G401 (cell line): ENCODE measurements around the gene GYPE. TPM values are rescaled to one million over a fixed set of nuclear protein-coding genes. Genes with fewer than 3 reads are reported as not detected.

Experiments used
- total RNA-seq: library from RNA; depleted of rRNA; stranded (reverse); fragments of >200 nt; shearing (Covaris generic); gene quantifications from 2 replicates; pipeline ENCODE4 v1.2.3, GENCODE V29; 2014; rRNA removed

The GYPE gene
- total RNA-seq, 1 experiment from 2014 or later, result not detected

Other genes with a start within 250 kb of the GYPE start
- gene FREM3, start 204.9 kb downstream of the GYPE start, total RNA-seq, result not detected in 2 replicates
- not detected in 2 replicates for gene GYPB, start 113.8 kb upstream of the GYPE start, total RNA-seq
- not detected in 2 replicates for gene GYPA, start 235.2 kb upstream of the GYPE start, total RNA-seq